ENCODE measurements around the gene CROCC2. TPM values are rescaled to one million over a fixed set of nuclear protein-coding genes. Genes with fewer than 3 reads are reported as not detected.

CROCC2 gene
- total RNA-seq, 2 donors from 2014 or later = not detected

- H3K4me1 ChIP-seq (ENCODE audit: control insufficient read depth in 1 of 2, low read depth in 2 of 2) = no peaks in the 10 kb centered on the region
- ATAC-seq (ENCODE audit: insufficient number of reproducible peaks, low FRiP score, low read depth) (no peak), DNase-seq (ENCODE audit: low spot score) (no peak)
These were observed 40.5 kb downstream of the CROCC2 start for GRCh38 chr2:240946654-240947053.

GRCh38 chr2:240947176-240947575 is 41.0 kb downstream of the CROCC2 start:
- H3K9me3 ChIP-seq = no peaks in the 10 kb centered on the region
- TF ChIP-seq, protein P1, sequence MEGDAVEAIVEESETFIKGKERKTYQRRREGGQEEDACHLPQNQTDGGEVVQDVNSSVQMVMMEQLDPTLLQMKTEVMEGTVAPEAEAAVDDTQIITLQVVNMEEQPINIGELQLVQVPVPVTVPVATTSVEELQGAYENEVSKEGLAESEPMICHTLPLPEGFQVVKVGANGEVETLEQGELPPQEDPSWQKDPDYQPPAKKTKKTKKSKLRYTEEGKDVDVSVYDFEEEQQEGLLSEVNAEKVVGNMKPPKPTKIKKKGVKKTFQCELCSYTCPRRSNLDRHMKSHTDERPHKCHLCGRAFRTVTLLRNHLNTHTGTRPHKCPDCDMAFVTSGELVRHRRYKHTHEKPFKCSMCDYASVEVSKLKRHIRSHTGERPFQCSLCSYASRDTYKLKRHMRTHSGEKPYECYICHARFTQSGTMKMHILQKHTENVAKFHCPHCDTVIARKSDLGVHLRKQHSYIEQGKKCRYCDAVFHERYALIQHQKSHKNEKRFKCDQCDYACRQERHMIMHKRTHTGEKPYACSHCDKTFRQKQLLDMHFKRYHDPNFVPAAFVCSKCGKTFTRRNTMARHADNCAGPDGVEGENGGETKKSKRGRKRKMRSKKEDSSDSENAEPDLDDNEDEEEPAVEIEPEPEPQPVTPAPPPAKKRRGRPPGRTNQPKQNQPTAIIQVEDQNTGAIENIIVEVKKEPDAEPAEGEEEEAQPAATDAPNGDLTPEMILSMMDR (IDR thresholded peaks at IDR 0.05) = no peak
- no peak for ATAC-seq (ENCODE audit: insufficient number of reproducible peaks, low FRiP score, low read depth)

More at GRCh38 chr2:240946654-240947053, 40.5 kb downstream of the CROCC2 start:
- Histone ChIP-seq H3K27ac (no peak overlapping the region), H3K27me3 (replicated peaks; ENCODE audit: insufficient read depth) (no peaks in the 10 kb centered on the region), H3K9me3 (no peaks in the 10 kb centered on the region), H3K36me3 (no peaks in the 10 kb centered on the region), H3K4me3 (no peak overlapping the region)
- TF ChIP-seq, protein P1 (IDR thresholded peaks at IDR 0.05) = no peak

GRCh38 chr2:240947607-240948006 is 41.5 kb downstream of the CROCC2 start:
- Histone ChIP-seq H3K36me3 (no peaks in the 10 kb centered on the region), H3K9me3 (no peaks in the 10 kb centered on the region), H3K27ac (no peak overlapping the region), H3K27me3 (replicated peaks; ENCODE audit: insufficient read depth) (no peaks in the 10 kb centered on the region), H3K4me3 (no peak overlapping the region), H3K4me1 (ENCODE audit: control insufficient read depth in 1 of 2, low read depth in 2 of 2) (no peaks in the 10 kb centered on the region)
- ATAC-seq (ENCODE audit: insufficient number of reproducible peaks, low FRiP score, low read depth) (no peak), DNase-seq (ENCODE audit: low spot score) (no peak)
- TF ChIP-seq, protein P1 (IDR thresholded peaks at IDR 0.05) = no peak

More at GRCh38 chr2:240947176-240947575, 41.0 kb downstream of the CROCC2 start:
- Histone ChIP-seq H3K4me3 (no peak overlapping the region), H3K27me3 (replicated peaks; ENCODE audit: insufficient read depth) (no peaks in the 10 kb centered on the region), H3K4me1 (ENCODE audit: control insufficient read depth in 1 of 2, low read depth in 2 of 2) (no peaks in the 10 kb centered on the region), H3K36me3 (no peaks in the 10 kb centered on the region), H3K27ac (no peak overlapping the region)
- no peak for DNase-seq (ENCODE audit: low spot score)

DNA sequence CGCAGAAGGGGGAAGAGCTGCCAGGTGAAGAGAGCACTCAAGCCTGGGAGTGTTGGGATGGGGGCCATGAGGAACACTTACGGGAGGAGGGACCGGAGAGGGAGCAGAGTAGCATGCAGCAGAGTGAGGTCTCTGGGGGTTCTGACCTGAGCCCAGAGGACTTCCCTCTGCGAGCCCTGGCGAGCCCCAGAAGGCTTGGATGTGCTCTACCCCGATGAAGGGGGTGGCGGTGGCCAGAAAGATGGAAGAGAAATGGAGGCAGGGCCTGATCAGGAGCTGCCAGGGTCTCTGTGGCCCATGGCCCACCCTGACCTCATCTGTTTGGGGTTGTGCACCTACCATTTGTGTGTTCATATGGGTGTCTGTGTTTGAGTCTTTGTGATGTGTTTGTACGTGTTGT is 42.0 kb downstream of the CROCC2 start:
- DNase-seq (ENCODE audit: low spot score) = no peak
- TF ChIP-seq, protein P1 (IDR thresholded peaks at IDR 0.05) = no peak

GRCh38 chr2:240948905-240949790 is 43.0 kb downstream of the CROCC2 start:
- H3K9me3 ChIP-seq = no peaks in the 10 kb centered on the region
- H3K27me3 ChIP-seq (replicated peaks; ENCODE audit: insufficient read depth) = no peaks in the 10 kb centered on the region
- no peaks in the 10 kb centered on the region for H3K4me1 ChIP-seq (ENCODE audit: control insufficient read depth in 1 of 2, low read depth in 2 of 2)
- TF ChIP-seq, protein P1 (IDR thresholded peaks at IDR 0.05) = no peak
- H3K4me3 ChIP-seq = no peak overlapping the region
- no peaks in the 10 kb centered on the region for H3K36me3 ChIP-seq
- H3K27ac ChIP-seq = no peak overlapping the region
- ATAC-seq (ENCODE audit: insufficient number of reproducible peaks, low FRiP score, low read depth) = no peak
- DNase-seq (ENCODE audit: low spot score) = no peak

More for the DNA sequence above, 42.0 kb downstream of the CROCC2 start:
- Histone ChIP-seq H3K4me1 (ENCODE audit: control insufficient read depth in 1 of 2, low read depth in 2 of 2) (no peaks in the 10 kb centered on the region), H3K27ac (no peak overlapping the region), H3K27me3 (replicated peaks; ENCODE audit: insufficient read depth) (no peaks in the 10 kb centered on the region), H3K4me3 (no peak overlapping the region), H3K36me3 (no peaks in the 10 kb centered on the region), H3K9me3 (no peaks in the 10 kb centered on the region)
- ATAC-seq (ENCODE audit: insufficient number of reproducible peaks, low FRiP score, low read depth) = no peak
